Measurements from ENCODE around the gene PPP2R5A. TPM values are rescaled to one million over a fixed set of nuclear protein-coding genes. Genes with fewer than 3 reads are reported as not detected.
A peak's percentile ranks its signal among the peaks of the same experiment; 100 is the strongest.

Gene PPP2R5A
- total RNA-seq, 4 donors from 2014 or later: 32.2 to 68.3 (median 51.8) TPM

- in situ Hi-C loops (cut with MboI; ENCODE audit: low pct_ligation_motif_present in 1 of 4, low pct_unique_long_range_greater_than_20kb in 1 of 4, low sequenced_read_pairs in 3 of 4): loop anchor here in 1 of 4 donors (10.0 kb wide), 2 partner anchors 162 to 218 kb away; no protein-coding TSS in a partner anchor
- H3K36me3 ChIP-seq: no peaks in the 10 kb centered on the region
- DNase-seq: no peak
- intact Hi-C loops (cut with DNase I; ENCODE audit: low total_unique reads): no loop called here
- no peaks in the 10 kb centered on the region for H3K9me3 ChIP-seq
- peaks cover 30 to 75% (median 55%) of the 10 kb centered on the region in 4 donors for H3K4me1 ChIP-seq
- H3K27me3 ChIP-seq: no peaks in the 10 kb centered on the region
- no peak overlapping the region for H3K4me3 ChIP-seq
- TF ChIP-seq POLR2A (IDR thresholded peaks at IDR 0.05) (no peak), EP300 (IDR thresholded peaks at IDR 0.05; ENCODE audit: low read depth) (no peak), CTCF (IDR thresholded peaks at IDR 0.05) (no peak), POLR2AphosphoS5 (IDR thresholded peaks at IDR 0.05) (no peak)
- 55 to 66% methylated on average over 4 of the region's 4 CpGs for WGBS, 2 donors (ENCODE audit: low coverage in 1 of 2)
- H3K27ac ChIP-seq: no peak overlapping the region
Measured at GRCh38 chr1:212292250-212293105, 7.3 kb downstream of the PPP2R5A start.

- H3K4me1 ChIP-seq: peaks cover 26 to 64% (median 45%) of the 10 kb centered on the region in 4 donors
- 57 to 63% methylated on average over 1 of the region's 1 CpG for WGBS, 2 donors (ENCODE audit: low coverage in 1 of 2)
- no peak overlapping the region for H3K27ac ChIP-seq
- intact Hi-C loops (cut with DNase I; ENCODE audit: low total_unique reads) (no loop called here), in situ Hi-C loops (cut with MboI; ENCODE audit: low pct_ligation_motif_present in 1 of 4, low pct_unique_long_range_greater_than_20kb in 1 of 4, low sequenced_read_pairs in 3 of 4) (loop anchor here in 1 of 4 donors (10.0 kb wide), 2 partner anchors 161 to 219 kb away; no protein-coding TSS in a partner anchor)
- no peaks in the 10 kb centered on the region for H3K36me3 ChIP-seq
- H3K9me3 ChIP-seq: no peaks in the 10 kb centered on the region
- TF ChIP-seq CTCF (IDR thresholded peaks at IDR 0.05) (peak in 1 of 5 experiments; percentile 21), EP300 (IDR thresholded peaks at IDR 0.05; ENCODE audit: low read depth) (no peak)
- no peak for DNase-seq
- H3K4me3 ChIP-seq: no peak overlapping the region
- no peaks in the 10 kb centered on the region for H3K27me3 ChIP-seq
Measured at GRCh38 chr1:212293579-212293978, 8.4 kb downstream of the PPP2R5A start.

GRCh38 chr1:212294983-212295382, 9.8 kb downstream of the PPP2R5A start:
- intact Hi-C loops (cut with DNase I; ENCODE audit: low total_unique reads) (no loop called here), in situ Hi-C loops (cut with MboI; ENCODE audit: low pct_ligation_motif_present in 1 of 4, low pct_unique_long_range_greater_than_20kb in 1 of 4, low sequenced_read_pairs in 3 of 4) (loop anchor here in 1 of 4 donors (10.0 kb wide), 2 partner anchors 160 to 220 kb away; no protein-coding TSS in a partner anchor)
- no peak for DNase-seq
- no peaks in the 10 kb centered on the region for H3K27me3 ChIP-seq
- H3K4me3 ChIP-seq: no peak overlapping the region
- WGBS, 2 donors (ENCODE audit: low coverage in 1 of 2): 85 to 98% methylated on average over 3 of the region's 3 CpGs
- TF ChIP-seq POLR2A (IDR thresholded peaks at IDR 0.05) (no peak), CTCF (IDR thresholded peaks at IDR 0.05) (no peak), EP300 (IDR thresholded peaks at IDR 0.05; ENCODE audit: low read depth) (no peak), POLR2AphosphoS5 (IDR thresholded peaks at IDR 0.05) (no peak)
- H3K36me3 ChIP-seq: no peaks in the 10 kb centered on the region
- H3K4me1 ChIP-seq: peaks cover 23 to 50% (median 31%) of the 10 kb centered on the region in 4 donors
- H3K9me3 ChIP-seq: no peaks in the 10 kb centered on the region
- no peak overlapping the region for H3K27ac ChIP-seq

DNA sequence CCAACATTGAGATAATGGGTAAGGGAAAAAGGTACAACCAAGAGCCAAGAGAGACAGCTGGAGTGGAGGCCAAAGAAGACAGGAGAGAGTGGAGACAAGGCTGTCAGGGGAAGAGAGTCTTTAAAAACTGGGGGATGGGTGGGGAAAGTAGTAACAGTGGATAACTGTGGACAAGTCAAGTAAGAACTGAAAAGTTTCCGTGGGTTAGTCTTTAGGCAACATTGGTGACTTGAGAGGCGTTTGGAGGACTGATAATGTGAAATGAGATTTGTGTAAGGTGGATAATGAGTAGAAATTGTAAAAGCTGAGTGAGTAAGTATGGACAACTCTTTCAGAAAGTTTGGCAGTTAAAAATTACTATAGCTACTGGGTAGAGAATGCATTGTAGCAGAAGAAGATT, 10.4 kb downstream of the PPP2R5A start:
- in situ Hi-C loops (cut with MboI; ENCODE audit: low pct_ligation_motif_present in 1 of 4, low pct_unique_long_range_greater_than_20kb in 1 of 4, low sequenced_read_pairs in 3 of 4): loop anchor here in 1 of 4 donors (10.0 kb wide), 2 partner anchors 159 to 221 kb away; no protein-coding TSS in a partner anchor
- DNase-seq: no peak
- TF ChIP-seq POLR2A (IDR thresholded peaks at IDR 0.05): no peak
- TF ChIP-seq CTCF (IDR thresholded peaks at IDR 0.05): no peak
- TF ChIP-seq POLR2AphosphoS5 (IDR thresholded peaks at IDR 0.05): no peak
- TF ChIP-seq EP300 (IDR thresholded peaks at IDR 0.05; ENCODE audit: low read depth): no peak
- Histone ChIP-seq H3K4me1 (peaks cover 20 to 44% (median 25%) of the 10 kb centered on the region in 4 donors), H3K27ac (no peak overlapping the region), H3K27me3 (no peaks in the 10 kb centered on the region), H3K9me3 (no peaks in the 10 kb centered on the region), H3K36me3 (no peaks in the 10 kb centered on the region), H3K4me3 (no peak overlapping the region)
- intact Hi-C loops (cut with DNase I; ENCODE audit: low total_unique reads): no loop called here
- 76 to 82% methylated on average over 2 of the region's 2 CpGs for WGBS, 2 donors (ENCODE audit: low coverage in 1 of 2)
